ENCODE results near the gene POSTN. TPM values are rescaled to one million over a fixed set of nuclear protein-coding genes. Genes with fewer than 3 reads are reported as not detected.
A peak's percentile ranks its signal among the peaks of the same experiment; 100 is the strongest.

The POSTN gene, protein sequence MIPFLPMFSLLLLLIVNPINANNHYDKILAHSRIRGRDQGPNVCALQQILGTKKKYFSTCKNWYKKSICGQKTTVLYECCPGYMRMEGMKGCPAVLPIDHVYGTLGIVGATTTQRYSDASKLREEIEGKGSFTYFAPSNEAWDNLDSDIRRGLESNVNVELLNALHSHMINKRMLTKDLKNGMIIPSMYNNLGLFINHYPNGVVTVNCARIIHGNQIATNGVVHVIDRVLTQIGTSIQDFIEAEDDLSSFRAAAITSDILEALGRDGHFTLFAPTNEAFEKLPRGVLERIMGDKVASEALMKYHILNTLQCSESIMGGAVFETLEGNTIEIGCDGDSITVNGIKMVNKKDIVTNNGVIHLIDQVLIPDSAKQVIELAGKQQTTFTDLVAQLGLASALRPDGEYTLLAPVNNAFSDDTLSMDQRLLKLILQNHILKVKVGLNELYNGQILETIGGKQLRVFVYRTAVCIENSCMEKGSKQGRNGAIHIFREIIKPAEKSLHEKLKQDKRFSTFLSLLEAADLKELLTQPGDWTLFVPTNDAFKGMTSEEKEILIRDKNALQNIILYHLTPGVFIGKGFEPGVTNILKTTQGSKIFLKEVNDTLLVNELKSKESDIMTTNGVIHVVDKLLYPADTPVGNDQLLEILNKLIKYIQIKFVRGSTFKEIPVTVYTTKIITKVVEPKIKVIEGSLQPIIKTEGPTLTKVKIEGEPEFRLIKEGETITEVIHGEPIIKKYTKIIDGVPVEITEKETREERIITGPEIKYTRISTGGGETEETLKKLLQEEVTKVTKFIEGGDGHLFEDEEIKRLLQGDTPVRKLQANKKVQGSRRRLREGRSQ
- total RNA-seq: 10 to 100 TPM in 3 of 4 donors, 1 to 10 TPM in 1; 8.3 to 28.7 (median 16.5) TPM

DNA sequence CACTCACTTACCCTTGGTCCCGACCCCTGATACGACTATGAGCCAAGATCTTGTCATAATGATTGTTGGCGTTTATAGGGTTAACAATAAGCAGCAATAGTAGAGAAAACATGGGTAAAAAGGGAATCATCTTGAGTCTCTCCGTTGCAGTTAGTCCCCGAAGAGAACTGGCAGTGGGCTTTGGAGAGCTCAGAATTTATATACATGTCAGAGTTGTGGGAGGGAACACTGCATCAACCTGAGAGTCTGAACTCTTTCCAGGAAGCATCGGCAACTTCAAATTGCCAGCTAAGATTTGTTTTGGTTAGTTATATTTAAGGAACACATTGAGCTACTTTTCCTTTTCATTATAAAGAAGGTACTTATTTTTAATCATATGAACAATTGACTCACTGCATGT lies at the start of gene POSTN:
Gene POSTN (minus strand): TSS at position 172 of the 400 bp plus-strand sequence. CDS start 42 bp downstream, at position 130.
- Histone ChIP-seq H3K9me3 (no peaks in the 10 kb centered on the region), H3K4me1 (no peaks in the 10 kb centered on the region), H3K4me3 (peak within 1 kb of the TSS in 2 of 4 donors; percentile 4 to 33), H3K36me3 (no peaks in the 10 kb centered on the region), H3K27me3 (no peaks in the 10 kb centered on the region), H3K27ac (peak within 1 kb of the TSS in 2 of 4 donors; percentile 22 to 33)
- TF ChIP-seq POLR2A (IDR thresholded peaks at IDR 0.05) (no peak), EP300 (IDR thresholded peaks at IDR 0.05; ENCODE audit: low read depth) (no peak), POLR2AphosphoS5 (IDR thresholded peaks at IDR 0.05) (no peak)
- TF ChIP-seq, protein P1, sequence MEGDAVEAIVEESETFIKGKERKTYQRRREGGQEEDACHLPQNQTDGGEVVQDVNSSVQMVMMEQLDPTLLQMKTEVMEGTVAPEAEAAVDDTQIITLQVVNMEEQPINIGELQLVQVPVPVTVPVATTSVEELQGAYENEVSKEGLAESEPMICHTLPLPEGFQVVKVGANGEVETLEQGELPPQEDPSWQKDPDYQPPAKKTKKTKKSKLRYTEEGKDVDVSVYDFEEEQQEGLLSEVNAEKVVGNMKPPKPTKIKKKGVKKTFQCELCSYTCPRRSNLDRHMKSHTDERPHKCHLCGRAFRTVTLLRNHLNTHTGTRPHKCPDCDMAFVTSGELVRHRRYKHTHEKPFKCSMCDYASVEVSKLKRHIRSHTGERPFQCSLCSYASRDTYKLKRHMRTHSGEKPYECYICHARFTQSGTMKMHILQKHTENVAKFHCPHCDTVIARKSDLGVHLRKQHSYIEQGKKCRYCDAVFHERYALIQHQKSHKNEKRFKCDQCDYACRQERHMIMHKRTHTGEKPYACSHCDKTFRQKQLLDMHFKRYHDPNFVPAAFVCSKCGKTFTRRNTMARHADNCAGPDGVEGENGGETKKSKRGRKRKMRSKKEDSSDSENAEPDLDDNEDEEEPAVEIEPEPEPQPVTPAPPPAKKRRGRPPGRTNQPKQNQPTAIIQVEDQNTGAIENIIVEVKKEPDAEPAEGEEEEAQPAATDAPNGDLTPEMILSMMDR (IDR thresholded peaks at IDR 0.05): no peak
- intact Hi-C loops (cut with DNase I; ENCODE audit: low total_unique reads): no loop called here
- WGBS, 2 donors (ENCODE audit: low coverage in 1 of 2): 20 to 28% methylated on average over 6 of the region's 6 CpGs
- no peak for DNase-seq
- in situ Hi-C loops (cut with MboI; ENCODE audit: low pct_ligation_motif_present in 1 of 4, low pct_unique_long_range_greater_than_20kb in 1 of 4, low sequenced_read_pairs in 3 of 4): no loop called here

DNA sequence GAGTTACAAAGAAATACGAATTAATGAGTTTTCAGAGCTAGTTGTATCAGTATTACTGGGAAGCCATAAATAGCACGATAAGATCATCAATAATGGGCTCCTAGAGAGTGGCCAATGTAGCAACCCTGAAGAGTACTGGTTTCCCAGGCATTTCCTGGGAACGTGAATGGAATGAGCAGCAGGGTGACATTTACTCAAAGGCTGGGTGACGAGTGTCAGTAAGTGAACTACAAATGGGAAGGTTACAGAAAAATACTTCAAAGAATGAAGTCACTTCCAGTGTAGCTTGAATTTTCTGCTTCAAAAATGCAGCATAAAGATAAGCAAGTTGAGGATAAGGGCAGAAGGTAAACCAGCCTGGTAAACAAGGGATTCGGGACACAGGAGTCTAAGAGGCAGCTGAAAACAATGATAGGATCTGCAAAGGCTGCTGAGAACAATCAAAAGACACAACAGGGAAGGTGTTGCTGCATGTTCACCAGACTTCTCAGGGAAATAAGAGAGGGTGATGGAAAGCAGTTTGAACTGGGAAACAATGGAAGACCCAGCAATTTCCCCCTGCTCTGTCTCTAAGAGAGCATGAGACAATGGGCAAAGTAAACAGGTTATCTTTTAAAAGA lies 48.6 kb upstream of the POSTN start:
- no peak for DNase-seq
- Histone ChIP-seq H3K27ac (no peak overlapping the region), H3K27me3 (no peaks in the 10 kb centered on the region), H3K4me3 (no peak overlapping the region), H3K4me1 (no peaks in the 10 kb centered on the region), H3K9me3 (no peaks in the 10 kb centered on the region), H3K36me3 (no peaks in the 10 kb centered on the region)
- in situ Hi-C loops (cut with MboI; ENCODE audit: low pct_ligation_motif_present in 1 of 4, low pct_unique_long_range_greater_than_20kb in 1 of 4, low sequenced_read_pairs in 3 of 4) (no loop called here), intact Hi-C loops (cut with DNase I; ENCODE audit: low total_unique reads) (no loop called here)
- TF ChIP-seq POLR2A (IDR thresholded peaks at IDR 0.05) (no peak), EP300 (IDR thresholded peaks at IDR 0.05; ENCODE audit: low read depth) (no peak), POLR2AphosphoS5 (IDR thresholded peaks at IDR 0.05) (no peak)
- TF ChIP-seq, protein P1 (IDR thresholded peaks at IDR 0.05): no peak
- 47 to 61% methylated on average over 3 to 5 of the region's 5 CpGs for WGBS, 2 donors (ENCODE audit: low coverage in 1 of 2)

DNA sequence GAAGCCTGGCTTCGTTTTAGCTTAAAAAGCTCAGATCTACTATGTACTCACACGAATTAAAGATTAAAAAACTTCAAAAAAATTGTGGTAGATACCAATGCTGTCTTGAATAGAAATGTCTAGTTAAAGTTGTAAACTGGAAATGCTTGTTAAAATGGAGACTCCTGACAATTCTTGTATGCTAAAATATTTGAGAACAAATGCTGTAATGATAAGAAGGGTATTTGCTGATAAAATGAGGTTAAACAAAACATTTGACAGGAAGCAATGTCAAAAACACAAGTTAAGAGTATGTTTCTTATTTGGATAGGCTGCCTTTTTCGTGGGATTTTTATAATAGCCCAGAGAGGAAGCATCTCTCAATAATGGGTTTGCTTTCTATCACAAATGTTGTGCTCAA lies 48.0 kb upstream of the POSTN start:
- intact Hi-C loops (cut with DNase I; ENCODE audit: low total_unique reads): no loop called here
- WGBS, 2 donors (ENCODE audit: low coverage in 1 of 2): 44 to 46% methylated on average over 3 of the region's 3 CpGs
- in situ Hi-C loops (cut with MboI; ENCODE audit: low pct_ligation_motif_present in 1 of 4, low pct_unique_long_range_greater_than_20kb in 1 of 4, low sequenced_read_pairs in 3 of 4): no loop called here
- Histone ChIP-seq H3K36me3 (no peaks in the 10 kb centered on the region), H3K27me3 (no peaks in the 10 kb centered on the region), H3K9me3 (no peaks in the 10 kb centered on the region), H3K27ac (no peak overlapping the region), H3K4me1 (no peaks in the 10 kb centered on the region), H3K4me3 (no peak overlapping the region)
- TF ChIP-seq POLR2AphosphoS5 (IDR thresholded peaks at IDR 0.05): no peak
- no peak for TF ChIP-seq POLR2A (IDR thresholded peaks at IDR 0.05)
- no peak for TF ChIP-seq EP300 (IDR thresholded peaks at IDR 0.05; ENCODE audit: low read depth)
- TF ChIP-seq, protein P1 (IDR thresholded peaks at IDR 0.05): no peak
- DNase-seq: no peak
